WTC11 (cell line): ENCODE results near the gene PLA2G2E. TPM values are rescaled to one million over a fixed set of nuclear protein-coding genes. Genes with fewer than 3 reads are reported as not detected.

Experiments
- total RNA-seq: library from RNA; stranded (reverse); gene quantifications from 3 replicates; pipeline ENCODE4 v1.2.3, GENCODE V29; 2021

The PLA2G2E gene
- total RNA-seq, 1 experiment from 2014 or later = not detected

Other genes starting within 250 kb of the PLA2G2E start
- 7.2 to 9.3 TPM (median 7.5 TPM) in 3 replicates for gene TMCO4, start 123.7 kb downstream of the PLA2G2E start, total RNA-seq
- gene RNF186, start 108.3 kb downstream of the PLA2G2E start, total RNA-seq = not detected in 3 replicates
- 16.1 to 19.4 TPM (median 16.4 TPM) in 3 replicates for gene OTUD3, start 41.2 kb downstream of the PLA2G2E start, total RNA-seq
- 1.2 to 2.6 TPM (median 1.9 TPM) in 3 replicates for gene PLA2G2A, start 56.0 kb upstream of the PLA2G2E start, total RNA-seq
- gene PLA2G5, start 146.6 kb upstream of the PLA2G2E start, total RNA-seq = 0.30 TPM in 1 of 3 replicates, not detected in the others
- not detected in 3 replicates for gene PLA2G2D, start 195.9 kb upstream of the PLA2G2E start, total RNA-seq
- not detected in 3 replicates for gene PLA2G2F, start 215.7 kb upstream of the PLA2G2E start, total RNA-seq